Activated CD8-positive, alpha-beta memory T cell treated with anti-CD3 and anti-CD28 coated beads, Interleukin-2, amount 50 U/mL, for 4 hours (primary cell): ENCODE results near the gene DDIAS.
"Not testable (repeated sequence)": the region's sequence is repeated elsewhere in the genome, so short reads cannot be mapped to it uniquely, and the experiment has no call there.

Experiments used
- DNase-seq: peaks from one replicate; pipeline ENCODE4 v3.0.0-alpha.2; 2020

The DDIAS gene

GRCh38 chr11:82890002-82890341 is 11.6 kb upstream of the DDIAS start:
- no peak for DNase-seq

GRCh38 chr11:82890936-82891335 is 10.6 kb upstream of the DDIAS start:
- DNase-seq: no peak

- no peak for DNase-seq
Observed at GRCh38 chr11:82892611-82893169, 8.8 kb upstream of the DDIAS start.

GRCh38 chr11:82895437-82896091 is 6.0 kb upstream of the DDIAS start:
- no peak for DNase-seq

GRCh38 chr11:82896183-82896582 is 5.4 kb upstream of the DDIAS start:
- no peak for DNase-seq

- no peak for DNase-seq
Observed at GRCh38 chr11:82898241-82898640, 3.3 kb upstream of the DDIAS start.

GRCh38 chr11:82899186-82899820 is 2.2 kb upstream of the DDIAS start:
- no peak for DNase-seq

GRCh38 chr11:82899957-82900276 is 1.6 kb upstream of the DDIAS start:
- no peak for DNase-seq

GRCh38 chr11:82900277-82901164 is 1.0 kb upstream of the DDIAS start, which contains the start of gene PRCP:
TSS of gene PRCP (minus strand) at chr11:82900430. CDS start at chr11:82900402, 28 bp downstream.
- DNase-seq: peak; percentile 90

- DNase-seq: no peak
Observed at GRCh38 chr11:82901922-82902485, 468 bp downstream of the DDIAS start.

- no peak for DNase-seq
Observed at GRCh38 chr11:82902880-82903279, 1.3 kb downstream of the DDIAS start.

- DNase-seq: no peak
Observed at GRCh38 chr11:82903843-82904586, 2.5 kb downstream of the DDIAS start.

GRCh38 chr11:82906236-82906635 is 4.7 kb downstream of the DDIAS start:
- DNase-seq: no peak

GRCh38 chr11:82906931-82907330 is 5.4 kb downstream of the DDIAS start:
- DNase-seq: no peak

GRCh38 chr11:82907371-82907770 is 5.8 kb downstream of the DDIAS start:
- no peak for DNase-seq

GRCh38 chr11:82908311-82908710 is 6.8 kb downstream of the DDIAS start:
- no peak for DNase-seq

GRCh38 chr11:82909015-82909640 is 7.6 kb downstream of the DDIAS start:
- DNase-seq: no peak

GRCh38 chr11:82919786-82920185 is 18.2 kb downstream of the DDIAS start:
- not testable (repeated sequence) for DNase-seq

- not testable (repeated sequence) for DNase-seq
Observed at GRCh38 chr11:82920227-82920626, 18.7 kb downstream of the DDIAS start.

- DNase-seq: not testable (repeated sequence)
Observed at GRCh38 chr11:82922396-82923173, 21.0 kb downstream of the DDIAS start.
